Left lung (tissue), 10 donors: ENCODE data around the gene PXDN. TPM values are rescaled to one million over a fixed set of nuclear protein-coding genes. Genes with fewer than 3 reads are reported as not detected.

ENCODE experiments used
- ATAC-seq: fragments of 200-7000 bp; cut with Tn5 transposase; one replicate; pipeline ENCODE4 v1.9.1; 2020; ENCODE audit warnings: moderate library complexity
- DNase-seq, 4 donors: peaks; one replicate each; pipeline ENCODE4 v3.0.0-alpha.2; 2013 to 2020
- H3K27ac ChIP-seq, 2 donors: fragments of 200-600 bp; sonication (generic) in 1 of 2; one replicate each; pipeline versions ENCODE4 v1.5.0 to v1.8.0; 2020 to 2021
- H3K27me3 ChIP-seq, 2 donors: fragments of 200-600 bp; sonication (generic) in 1 of 2; one replicate each; pipeline versions ENCODE4 v1.5.0 to v1.8.0; 2020 to 2021
- H3K36me3 ChIP-seq, 2 donors: fragments of 200-600 bp; sonication (generic) in 1 of 2; one replicate each; pipeline versions ENCODE4 v1.5.0 to v1.8.0; 2020 to 2021
- H3K4me1 ChIP-seq, 2 donors: fragments of 200-600 bp; one replicate each; pipeline ENCODE4 v1.8.0; 2021
- H3K4me3 ChIP-seq, 2 donors: fragments of 200-600 bp; sonication (generic) in 1 of 2; one replicate each; pipeline versions ENCODE4 v1.5.0 to v1.8.0; 2020 to 2021; ENCODE audit warnings: mild to moderate bottlenecking in 1 of 2
- H3K9me3 ChIP-seq, 2 donors: fragments of 200-600 bp; sonication (generic) in 1 of 2; one replicate each; pipeline versions ENCODE4 v1.5.0 to v1.8.0; 2020 to 2021
- CTCF ChIP-seq, 2 donors: fragments of 200-600 bp; sonication (generic) in 1 of 2; IDR thresholded peaks; one replicate each; pipeline versions ENCODE4 v1.5.0 to v1.8.0; 2021; ENCODE audit warnings: antibody characterized with exemption in 2 of 2
- intact Hi-C, 2 donors: fragments of 100-400 bp; cut with DNase I; formaldehyde crosslinking; loops; one replicate each; pipeline versions ENCODE4 v1.11.2 to v1.14.2; 2022
- polyA plus RNA-seq, 6 donors: library from polyadenylated mRNA; unstranded; fragments of 120-200 nt; gene quantifications; one replicate each; pipeline ENCODE4 v1.2.1, GENCODE V29; 2013; ENCODE audit not compliant: insufficient read length in 6 of 6
- total RNA-seq, 2 donors: library from RNA; stranded (reverse); fragmentation: NEBNext Ultra II Directional; extraction: Animal tissue kit (Norgen Biotek cat#: 25700); gene quantifications; one replicate each; pipeline ENCODE4 v1.2.1, GENCODE V29; 2021
- donor health status: DM: no; HTN: yes; CAD: no.
- donor health status: DM: no; HTN: no; CAD: no.

The PXDN gene
- total and polyA plus RNA-seq, 8 donors: 44.8 to 215 (median 174) TPM

- intact Hi-C loops: no loop called here
- Histone ChIP-seq H3K9me3 (no peaks in the 10 kb centered on the region), H3K27ac (peak overlapping the region in 1 of 2 donors; percentile 41), H3K36me3 (no peaks in the 10 kb centered on the region), H3K4me1 (peaks cover 6 to 14% of the 10 kb centered on the region in 2 donors), H3K27me3 (peaks cover 0 to 7% of the 10 kb centered on the region in 2 donors), H3K4me3 (no peak overlapping the region)
- ATAC-seq (no peak), DNase-seq (peak in 1 of 4 donors; percentile 53)
- no peak for TF ChIP-seq CTCF (IDR thresholded peaks at IDR 0.05)
These were observed 143.3 kb downstream of the PXDN start for GRCh38 chr2:1601067-1601412.

GRCh38 chr2:1600191-1601066, 143.9 kb downstream of the PXDN start:
- peaks cover 0 to under 1% of the 10 kb centered on the region in 2 donors for H3K27me3 ChIP-seq
- peaks cover 3 to 10% of the 10 kb centered on the region in 2 donors for H3K4me1 ChIP-seq
- no peaks in the 10 kb centered on the region for H3K36me3 ChIP-seq
- H3K27ac ChIP-seq: peak overlapping the region in 1 of 2 donors; percentile 41
- H3K9me3 ChIP-seq: no peaks in the 10 kb centered on the region
- no peak for ATAC-seq
- DNase-seq: peak in 1 of 4 donors; percentile 59
- TF ChIP-seq CTCF (IDR thresholded peaks at IDR 0.05): no peak
- no peak overlapping the region for H3K4me3 ChIP-seq
- intact Hi-C loops: no loop called here

- Histone ChIP-seq H3K9me3 (no peaks in the 10 kb centered on the region), H3K27me3 (no peaks in the 10 kb centered on the region), H3K27ac (no peak overlapping the region), H3K36me3 (no peaks in the 10 kb centered on the region), H3K4me3 (no peak overlapping the region), H3K4me1 (peaks cover 0 to under 1% of the 10 kb centered on the region in 2 donors)
- peak in 1 of 4 donors; percentile 50 for DNase-seq
- intact Hi-C loops: no loop called here
- ATAC-seq: no peak
- TF ChIP-seq CTCF (IDR thresholded peaks at IDR 0.05): no peak
These were observed 144.8 kb downstream of the PXDN start for GRCh38 chr2:1599301-1600085.

GRCh38 chr2:1598800-1599199, 145.5 kb downstream of the PXDN start:
- Histone ChIP-seq H3K4me1 (no peaks in the 10 kb centered on the region), H3K27ac (no peak overlapping the region), H3K27me3 (no peaks in the 10 kb centered on the region), H3K9me3 (no peaks in the 10 kb centered on the region), H3K36me3 (no peaks in the 10 kb centered on the region), H3K4me3 (no peak overlapping the region)
- peak in 1 of 4 donors; percentile 26 for DNase-seq
- ATAC-seq: no peak
- no peak for TF ChIP-seq CTCF (IDR thresholded peaks at IDR 0.05)
- intact Hi-C loops: no loop called here
